GM23338 (cell line): ENCODE data around the gene NCF2.

Experiments
- CREB1 ChIP-seq: fragments of 250-450 bp; sonication (Bioruptor Pico); IDR thresholded peaks from 2 replicates; pipeline ENCODE4 v1.5.0; 2020; ENCODE audit warnings: low read depth, mild to moderate bottlenecking, moderate library complexity
- CTCF ChIP-seq, 2 experiments: fragments of 200-600 bp in 1 of 2; sonication (generic) in 1 of 2; conservative IDR thresholded peaks; 2 replicates each; pipeline versions ENCODE4 v1.5.1 to v1.6.1; 2016 to 2017; ENCODE audit warnings: antibody characterized with exemption in 2 of 2, low read depth in 2 of 2, mild to moderate bottlenecking in 2 of 2, moderate library complexity in 1 of 2
- EZH2 ChIP-seq: fragments of 200-600 bp; sonication (generic); IDR thresholded peaks from one replicate; pipeline ENCODE4 v1.8.0; 2017; ENCODE audit warnings: antibody characterized with exemption, mild to moderate bottlenecking, low read depth; ENCODE audit not compliant: unreplicated experiment
- REST ChIP-seq: IDR thresholded peaks from one replicate; pipeline ENCODE4 v1.6.1; 2018; ENCODE audit warnings: antibody characterized with exemption; ENCODE audit not compliant: unreplicated experiment
- ZNF114 ChIP-seq: fragments of 250-450 bp; sonication (Bioruptor Pico); IDR thresholded peaks from 2 replicates; pipeline ENCODE4 v1.5.0; 2020; ENCODE audit warnings: mild to moderate bottlenecking, moderate library complexity
- ZNF331 ChIP-seq: fragments of 250-450 bp; sonication (Bioruptor Pico); IDR thresholded peaks from 2 replicates; pipeline ENCODE4 v1.5.0; 2020; ENCODE audit warnings: low read depth, mild to moderate bottlenecking, moderate library complexity

GRCh38 chr1:183520379-183520778 is 69.9 kb downstream of the NCF2 start:
- TF ChIP-seq REST: no peak
- TF ChIP-seq CREB1 (CRISPR knock-in tag): no peak
- TF ChIP-seq CTCF (conservative IDR thresholded peaks at IDR 0.05; ENCODE audit: low read depth in 2 of 2): no peak
- no peak for TF ChIP-seq EZH2
- TF ChIP-seq ZNF331 (CRISPR knock-in tag): no peak
- no peak for TF ChIP-seq ZNF114 (CRISPR knock-in tag)
